HEK293T (cell line): ENCODE measurements around the gene CBR3.

ENCODE experiments used
- ARNT ChIP-seq: fragments of 450-650 bp; IDR thresholded peaks from 2 replicates; pipeline ENCODE4 v1.6.1; 2017; ENCODE audit warnings: mild to moderate bottlenecking
- BHLHE40 ChIP-seq: fragments of 450-650 bp; IDR thresholded peaks from 2 replicates; pipeline ENCODE4 v1.6.1; 2016; ENCODE audit warnings: mild to moderate bottlenecking, moderate library complexity, borderline replicate concordance
- CTBP1 ChIP-seq: fragments of 450-650 bp; IDR thresholded peaks from 2 replicates; pipeline ENCODE4 v1.6.1; 2016; ENCODE audit warnings: borderline replicate concordance
- ELF4 ChIP-seq: fragments of 450-650 bp; IDR thresholded peaks from 2 replicates; pipeline ENCODE4 v1.6.1; 2017; ENCODE audit warnings: antibody characterized with exemption
- FOXA1 ChIP-seq: fragments of 450-650 bp; IDR thresholded peaks from 2 replicates; pipeline ENCODE4 v1.6.1; 2016; ENCODE audit warnings: mild to moderate bottlenecking
- SUZ12 ChIP-seq: fragments of 450-650 bp; IDR thresholded peaks from 2 replicates; pipeline ENCODE4 v1.6.1; 2016; ENCODE audit warnings: mild to moderate bottlenecking
- TARDBP ChIP-seq: fragments of 450-650 bp; IDR thresholded peaks from 2 replicates; pipeline ENCODE4 v1.6.1; 2016
- ZNF384 ChIP-seq: fragments of 450-650 bp; IDR thresholded peaks from 2 replicates; pipeline ENCODE4 v1.6.1; 2016

GRCh38 chr21:36155603-36156338 lies 20.9 kb downstream of the CBR3 start:
- no peak for TF ChIP-seq SUZ12
- TF ChIP-seq BHLHE40 = no peak
- no peak for TF ChIP-seq FOXA1
- TF ChIP-seq ELF4 = no peak
- no peak for TF ChIP-seq CTBP1
- TF ChIP-seq ZNF384 = no peak
- TF ChIP-seq TARDBP = no peak
- TF ChIP-seq ARNT = no peak
